Measurements from ENCODE around the gene EPHA2.
"Not testable (repeated sequence)": the region's sequence is repeated elsewhere in the genome, so short reads cannot be mapped to it uniquely, and the experiment has no call there.

EPHA2 gene

DNA sequence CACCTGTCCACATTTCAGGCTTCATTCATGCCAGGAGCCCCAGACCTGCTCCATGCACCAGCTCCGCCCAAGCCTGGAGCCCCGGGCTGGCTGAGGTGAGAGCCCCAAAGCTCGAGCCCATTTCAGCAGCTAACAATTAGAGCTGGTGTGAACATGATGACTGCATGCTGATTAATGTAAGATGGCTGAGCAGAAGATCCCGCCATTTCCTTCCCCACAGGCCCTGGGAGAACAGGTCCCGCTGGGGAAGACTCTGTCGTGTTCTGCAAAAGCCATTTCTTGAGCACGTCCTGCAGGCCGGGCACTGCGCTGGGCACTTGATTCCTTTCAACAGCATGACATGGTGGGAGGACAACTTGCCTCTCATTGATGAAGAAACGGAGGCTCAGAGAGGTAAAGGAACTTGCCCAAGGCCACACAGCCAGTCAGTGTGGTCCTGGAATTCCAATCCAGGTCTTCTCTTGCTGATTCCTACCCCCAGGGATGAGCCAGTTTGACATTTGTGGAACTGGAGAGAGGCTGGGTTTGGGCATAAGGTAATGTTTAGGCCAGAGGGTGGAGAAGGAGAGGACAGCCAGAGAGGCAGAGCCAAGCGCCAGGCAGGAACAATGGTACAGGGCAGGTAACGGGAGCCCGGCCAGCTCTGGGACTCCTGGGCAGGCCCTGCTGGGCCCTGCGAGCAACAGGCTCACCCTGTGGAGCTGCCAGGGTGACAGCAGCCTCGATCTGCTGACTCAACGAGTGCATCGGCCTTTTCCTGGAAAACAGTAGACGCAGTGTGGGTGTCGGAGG is 28.1 kb upstream of the EPHA2 start:
- no peak for DNase-seq (ENCODE audit: low read depth in 2 of 2)

DNA sequence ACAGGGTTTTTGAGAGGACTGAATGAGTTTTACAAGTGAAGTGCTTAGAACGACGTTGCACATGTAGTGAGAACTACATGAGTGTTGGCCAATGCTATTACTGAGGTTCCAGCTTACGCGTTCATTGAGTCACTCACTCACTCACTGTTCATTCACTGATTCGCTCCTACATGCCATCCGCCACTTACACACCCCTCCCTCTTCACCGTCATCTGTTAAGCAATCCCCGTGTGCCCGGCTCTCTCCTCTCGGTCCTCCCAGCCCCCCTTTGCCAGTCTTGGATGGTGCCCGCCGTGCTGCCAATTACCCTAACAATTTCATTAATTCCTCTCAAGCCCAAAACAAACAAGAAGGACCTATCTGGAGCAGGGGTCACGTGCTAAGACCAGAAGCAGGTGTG is 27.3 kb upstream of the EPHA2 start:
- DNase-seq (ENCODE audit: low read depth in 2 of 2) = no peak

DNA sequence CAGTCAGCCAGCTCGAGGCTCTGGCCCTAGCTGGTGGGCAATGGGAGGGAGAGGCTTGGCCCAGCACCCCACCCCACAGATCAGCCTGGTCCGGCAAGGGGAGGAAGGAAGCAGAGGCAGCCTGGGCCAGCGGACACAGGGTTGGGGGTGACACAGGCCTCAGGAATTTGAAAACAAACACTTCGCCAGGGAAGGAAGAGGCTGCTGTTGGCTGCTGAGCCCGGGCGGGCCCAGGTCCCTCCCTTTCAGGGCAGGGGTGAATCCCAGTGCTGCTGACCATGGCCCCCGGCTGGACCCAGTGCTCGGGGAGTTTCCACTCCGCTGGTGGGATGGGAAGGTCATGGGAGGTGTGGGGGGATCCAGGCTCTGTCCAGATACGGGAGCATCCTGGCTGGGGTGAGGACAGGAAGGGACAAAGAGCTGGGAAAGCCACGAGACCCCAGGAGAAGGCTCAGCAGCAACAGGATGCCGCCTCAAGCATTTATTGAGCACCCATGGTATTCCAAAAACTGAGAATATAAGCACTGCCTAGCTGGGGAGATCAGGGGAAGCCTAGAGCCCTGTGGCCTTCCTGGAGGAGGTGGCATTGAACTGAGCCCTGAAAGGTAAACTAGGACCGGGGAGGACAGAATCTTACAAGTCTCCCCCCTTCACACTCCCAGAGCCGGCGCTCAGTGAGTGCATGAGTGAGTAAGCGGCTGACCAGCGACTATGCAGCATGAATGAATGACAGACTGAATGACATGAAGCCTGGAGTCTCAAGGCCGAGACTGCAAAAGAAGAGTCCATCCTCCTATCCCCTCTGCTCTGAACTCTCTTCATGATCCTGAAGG is 26.2 kb upstream of the EPHA2 start:
- no peak for DNase-seq (ENCODE audit: low read depth in 2 of 2)

- DNase-seq (ENCODE audit: low read depth in 2 of 2) = no peak
These were observed 24.5 kb upstream of the EPHA2 start for GRCh38 chr1:16180291-16180824.

- no peak for DNase-seq (ENCODE audit: low read depth in 2 of 2)
These were observed 23.0 kb upstream of the EPHA2 start for GRCh38 chr1:16178596-16179497.

GRCh38 chr1:16177306-16177705 is 21.4 kb upstream of the EPHA2 start:
- no peak for DNase-seq (ENCODE audit: low read depth in 2 of 2)

- no peak for DNase-seq (ENCODE audit: low read depth in 2 of 2)
These were observed 20.8 kb upstream of the EPHA2 start for GRCh38 chr1:16176653-16177052.

- DNase-seq (ENCODE audit: low read depth in 2 of 2) = no peak
These were observed 20.0 kb upstream of the EPHA2 start for GRCh38 chr1:16175610-16176553.

DNA sequence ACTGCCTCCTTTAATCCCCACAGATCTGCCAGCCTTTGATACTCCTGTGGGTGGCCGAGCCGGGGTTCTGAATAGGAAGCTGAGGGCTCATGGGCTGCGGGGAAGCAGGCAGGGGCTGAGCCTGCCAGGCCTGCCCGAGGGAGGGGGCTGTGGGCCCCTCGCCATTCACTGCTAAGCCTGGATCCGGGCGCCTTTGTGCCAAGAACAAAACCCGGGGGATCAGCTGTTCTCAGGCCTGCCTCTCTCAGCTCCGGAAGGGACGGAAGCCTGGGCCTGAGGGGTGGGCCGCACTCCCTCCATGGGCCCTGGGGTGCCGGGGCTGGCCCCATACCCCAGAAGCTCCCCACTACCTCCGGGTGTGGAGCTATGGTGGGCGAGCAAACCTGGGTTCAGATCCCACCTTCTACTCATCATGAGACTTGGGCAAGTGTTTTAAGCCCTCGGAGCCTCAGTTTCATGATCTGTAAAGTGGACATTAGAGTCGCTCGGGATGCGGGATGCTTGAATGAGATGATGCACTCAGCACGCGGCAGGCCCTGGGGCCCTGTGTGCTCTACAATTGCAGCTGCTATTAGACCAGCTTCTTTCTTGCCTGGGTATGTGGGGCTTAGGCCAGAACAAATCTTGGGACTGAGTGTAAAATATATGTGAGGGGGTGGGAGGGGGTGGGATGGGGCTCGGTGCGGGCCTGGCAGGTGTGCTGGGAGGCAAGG is 19.2 kb upstream of the EPHA2 start:
- no peak for DNase-seq (ENCODE audit: low read depth in 2 of 2)

GRCh38 chr1:16174261-16174868 is 18.5 kb upstream of the EPHA2 start:
- DNase-seq (ENCODE audit: low read depth in 2 of 2) = no peak

GRCh38 chr1:16173447-16174260 is 17.8 kb upstream of the EPHA2 start:
- DNase-seq (ENCODE audit: low read depth in 2 of 2) = no peak

DNA sequence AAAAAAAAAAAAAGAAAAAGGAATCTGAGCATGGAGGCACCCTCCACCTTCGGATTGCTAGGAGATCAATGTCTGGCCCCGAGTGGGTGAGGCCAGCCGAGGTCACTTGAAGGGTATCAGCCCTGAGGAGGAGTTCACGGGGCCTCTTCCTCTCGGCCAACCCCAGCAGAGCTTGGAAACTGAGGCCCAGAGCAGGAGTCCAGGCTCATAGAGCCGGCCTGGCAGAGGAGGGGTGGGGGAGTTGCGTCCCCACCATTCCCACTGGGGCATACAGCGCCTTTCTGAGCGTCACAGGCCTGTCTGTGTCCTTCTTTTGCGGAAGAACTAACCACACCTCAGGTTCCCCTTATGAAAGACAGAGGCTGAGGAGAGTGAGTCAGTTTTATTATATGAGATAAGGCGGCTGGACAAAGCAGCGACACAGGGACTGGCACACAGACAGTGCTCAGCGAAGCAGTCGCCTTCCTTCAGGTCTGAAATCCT is 17.1 kb upstream of the EPHA2 start:
- DNase-seq (ENCODE audit: low read depth in 2 of 2) = no peak

DNA sequence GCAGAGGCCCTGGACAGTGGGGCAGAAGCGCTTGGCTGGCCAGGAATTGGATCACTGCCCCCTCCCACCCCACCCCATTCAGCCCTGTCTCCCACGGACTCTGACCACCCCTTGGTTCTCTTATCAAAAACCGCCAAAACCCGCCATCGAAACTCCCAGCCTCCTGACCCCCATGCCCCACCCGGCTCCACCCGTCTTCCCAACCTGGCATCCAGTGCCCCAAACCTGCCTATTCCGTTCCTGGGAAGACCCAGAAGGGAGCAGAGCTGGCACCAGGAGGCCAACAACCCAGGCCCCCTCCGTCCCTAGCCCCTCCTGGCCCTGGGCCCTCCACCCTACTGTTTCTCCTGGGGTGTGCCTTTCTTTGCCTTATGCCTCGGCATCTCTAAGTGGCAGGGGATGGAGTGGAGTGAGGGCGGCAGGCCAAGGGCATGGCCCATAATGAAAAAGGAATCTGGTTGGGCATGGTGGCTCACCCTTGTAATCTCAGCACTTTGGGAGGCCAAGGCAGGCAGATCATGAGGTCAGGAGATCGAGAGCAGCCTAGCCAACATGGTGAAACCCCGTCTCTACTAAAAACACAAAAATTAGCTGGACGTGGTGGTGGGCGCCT is 16.5 kb upstream of the EPHA2 start:
- DNase-seq (ENCODE audit: low read depth in 2 of 2) = no peak

DNA sequence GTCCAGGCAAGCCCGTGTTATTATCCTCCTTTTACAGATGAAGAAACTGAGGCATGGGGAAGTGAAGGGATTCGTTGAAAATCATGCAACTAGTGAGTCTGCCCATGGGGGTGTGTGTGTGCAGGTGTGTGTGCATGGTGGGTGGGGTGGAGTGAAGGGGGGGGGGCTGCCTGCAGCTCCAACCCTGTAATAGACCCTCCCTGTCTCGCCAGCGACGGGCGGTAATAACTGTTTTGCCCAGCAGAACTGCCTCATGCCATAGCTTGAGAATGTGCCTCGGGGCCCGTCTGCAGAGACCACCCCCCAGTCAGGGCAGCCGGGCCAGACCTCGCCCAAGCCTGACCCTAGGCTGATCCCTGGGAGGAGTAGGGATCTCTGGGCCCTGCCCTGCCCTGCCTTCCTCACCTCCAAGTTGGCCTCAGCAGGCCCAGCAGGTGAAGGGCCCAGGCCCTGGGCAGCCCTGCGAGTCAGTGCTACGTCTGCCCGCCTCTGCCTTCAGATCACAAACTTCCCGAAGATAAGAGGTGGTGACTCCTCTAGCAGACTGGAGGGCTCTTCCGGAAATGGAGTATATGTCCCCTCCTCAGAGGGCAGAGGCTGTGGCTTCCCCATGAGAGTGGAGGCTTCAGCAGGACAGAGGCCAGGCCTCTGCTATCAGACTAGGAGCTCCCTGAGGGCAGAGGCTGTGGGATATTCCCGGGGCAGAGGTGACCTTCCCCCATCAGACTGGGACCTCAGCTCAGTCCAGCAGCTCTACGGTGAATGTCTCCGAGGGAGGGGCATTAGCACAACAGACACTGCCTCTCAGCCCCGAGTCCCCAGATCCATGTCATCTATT is 15.7 kb upstream of the EPHA2 start:
- DNase-seq (ENCODE audit: low read depth in 2 of 2) = no peak

DNA sequence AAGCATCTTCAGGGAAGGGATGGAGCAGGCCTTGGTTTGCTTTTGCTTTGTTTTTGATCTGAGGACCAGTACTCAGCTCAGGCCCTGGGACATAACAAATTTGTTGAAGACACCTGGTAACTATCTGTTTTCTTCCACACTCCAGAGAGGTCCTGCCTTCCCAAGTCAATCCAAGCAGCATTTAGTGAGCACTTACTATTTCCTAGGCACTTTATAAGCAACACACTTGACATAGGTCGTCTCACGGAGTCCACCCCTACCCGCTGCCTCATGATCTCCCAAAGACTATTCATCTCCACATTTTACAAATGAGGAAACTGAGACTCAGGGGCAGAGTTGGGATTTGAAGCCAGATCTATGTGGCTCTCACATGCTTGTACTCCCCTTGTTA is 14.4 kb upstream of the EPHA2 start:
- DNase-seq (ENCODE audit: low read depth in 2 of 2) = no peak

DNA sequence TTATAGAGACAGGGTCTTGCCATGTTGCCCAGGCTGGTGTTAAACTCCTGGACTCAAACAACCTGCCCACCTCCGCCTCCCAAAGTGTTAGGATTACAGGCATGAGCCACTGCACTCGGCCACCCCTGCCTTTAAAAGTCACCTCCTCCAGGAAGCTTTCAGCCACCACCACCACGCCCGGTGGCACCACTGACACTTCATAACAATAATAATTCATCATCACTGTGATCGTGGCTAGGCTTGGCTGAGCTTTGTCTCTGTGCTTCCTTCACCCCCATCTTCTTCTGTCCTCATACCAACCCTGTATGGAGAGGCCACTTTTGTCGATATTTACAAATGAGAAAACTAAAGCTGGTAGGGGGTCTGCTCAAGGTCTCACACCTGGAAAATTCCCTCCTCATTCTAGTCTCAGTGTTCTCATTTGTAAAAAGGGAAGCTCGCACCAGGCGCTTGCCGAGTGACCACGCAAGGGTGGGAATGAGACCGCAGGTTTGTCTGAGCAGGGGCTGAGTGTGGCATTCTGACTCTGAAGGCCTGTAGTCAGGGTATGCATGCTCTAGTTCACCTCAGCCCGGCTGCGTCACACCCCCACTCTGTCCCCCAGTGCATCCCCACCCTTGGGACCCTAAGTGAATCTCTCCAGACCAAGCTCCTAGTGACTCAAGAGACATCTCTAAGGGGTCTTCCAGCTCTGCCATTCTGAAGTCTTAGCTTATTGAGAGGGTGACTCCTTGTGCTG is 12.9 kb upstream of the EPHA2 start:
- DNase-seq (ENCODE audit: low read depth in 2 of 2) = no peak

DNA sequence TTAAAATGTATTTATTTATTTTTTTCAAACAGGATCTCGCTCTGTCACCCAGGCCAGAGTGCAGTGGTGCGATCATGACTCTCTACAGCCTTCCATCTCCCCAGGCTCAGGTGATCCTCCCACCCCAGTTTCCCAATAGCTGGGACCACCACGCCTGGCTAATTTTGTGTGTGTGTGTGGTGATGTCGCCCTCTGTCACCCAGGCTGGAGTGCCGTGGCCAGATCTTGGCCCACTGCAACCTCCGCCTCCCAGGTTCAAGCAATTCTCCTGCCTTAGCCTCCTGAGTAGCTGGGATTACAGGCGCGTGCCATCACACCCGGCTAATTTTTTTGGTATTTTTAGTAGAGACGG is 12.3 kb upstream of the EPHA2 start:
- not testable (repeated sequence) for DNase-seq (ENCODE audit: low read depth in 2 of 2)
